Activated T-cell treated with anti-CD3 and anti-CD28 coated beads, Interleukin-2, amount 50 U/mL, for 24 hours (primary cell): Measurements from ENCODE around the gene SLC39A13.
A peak's percentile ranks its signal among the peaks of the same experiment; 100 is the strongest.
"Not testable (repeated sequence)": the region's sequence is repeated elsewhere in the genome, so short reads cannot be mapped to it uniquely, and the experiment has no call there.

Experiments used
- DNase-seq: peaks from one replicate; pipeline ENCODE4 v3.0.0-alpha.2; 2020
- H3K27ac Mint-ChIP-seq: 2 replicates; pipeline ENCODE4 v1.8.0; 2020; ENCODE audit warnings: mild to moderate bottlenecking, mixed read lengths
- H3K27me3 Mint-ChIP-seq: 2 replicates; pipeline ENCODE4 v1.8.0; 2020; ENCODE audit warnings: mixed read lengths
- H3K36me3 Mint-ChIP-seq: 2 replicates; pipeline ENCODE4 v1.8.0; 2020; ENCODE audit warnings: low read depth, mixed read lengths
- H3K4me1 Mint-ChIP-seq: 2 replicates; pipeline ENCODE4 v1.8.0; 2020; ENCODE audit warnings: low read depth, mixed read lengths
- H3K4me3 Mint-ChIP-seq: 2 replicates; pipeline ENCODE4 v1.8.0; 2020; ENCODE audit warnings: mild to moderate bottlenecking, moderate library complexity, mixed read lengths
- H3K9me3 Mint-ChIP-seq: 2 replicates; pipeline ENCODE4 v1.8.0; 2020; ENCODE audit warnings: mixed read lengths

SLC39A13 gene

GRCh38 chr11:47441421-47441820, 33.0 kb downstream of the SLC39A13 start:
- no peaks in the 10 kb centered on the region for H3K9me3 Mint-ChIP-seq
- no peaks in the 10 kb centered on the region for H3K4me1 Mint-ChIP-seq
- no peak overlapping the region for H3K27ac Mint-ChIP-seq
- H3K27me3 Mint-ChIP-seq, result no peaks in the 10 kb centered on the region
- H3K36me3 Mint-ChIP-seq, result no peaks in the 10 kb centered on the region
- no peak overlapping the region for H3K4me3 Mint-ChIP-seq
- no peak for DNase-seq

GRCh38 chr11:47442514-47442913, 34.1 kb downstream of the SLC39A13 start:
- Mint-ChIP-seq H3K36me3 (no peaks in the 10 kb centered on the region), H3K4me3 (no peak overlapping the region), H3K4me1 (no peaks in the 10 kb centered on the region), H3K9me3 (no peaks in the 10 kb centered on the region), H3K27me3 (no peaks in the 10 kb centered on the region), H3K27ac (no peak overlapping the region)
- DNase-seq, result no peak

GRCh38 chr11:47443028-47443700, 34.8 kb downstream of the SLC39A13 start:
- Mint-ChIP-seq H3K4me3 (no peak overlapping the region), H3K9me3 (no peaks in the 10 kb centered on the region), H3K27ac (no peak overlapping the region), H3K4me1 (no peaks in the 10 kb centered on the region), H3K36me3 (no peaks in the 10 kb centered on the region), H3K27me3 (no peaks in the 10 kb centered on the region)
- no peak for DNase-seq

- Mint-ChIP-seq H3K4me3 (no peak overlapping the region), H3K27me3 (no peaks in the 10 kb centered on the region), H3K4me1 (no peaks in the 10 kb centered on the region), H3K27ac (no peak overlapping the region), H3K9me3 (no peaks in the 10 kb centered on the region), H3K36me3 (no peaks in the 10 kb centered on the region)
- DNase-seq, result no peak
These were observed 35.4 kb downstream of the SLC39A13 start for GRCh38 chr11:47443817-47444216.

GRCh38 chr11:47445840-47446239, 37.5 kb downstream of the SLC39A13 start:
- Mint-ChIP-seq H3K36me3 (no peaks in the 10 kb centered on the region), H3K27ac (no peak overlapping the region), H3K9me3 (no peaks in the 10 kb centered on the region), H3K4me3 (no peak overlapping the region), H3K4me1 (no peaks in the 10 kb centered on the region), H3K27me3 (no peaks in the 10 kb centered on the region)
- DNase-seq, result no peak

GRCh38 chr11:47446833-47447232, 38.4 kb downstream of the SLC39A13 start:
- no peak for DNase-seq
- Mint-ChIP-seq H3K27ac (no peak overlapping the region), H3K27me3 (no peaks in the 10 kb centered on the region), H3K9me3 (no peaks in the 10 kb centered on the region), H3K36me3 (no peaks in the 10 kb centered on the region), H3K4me3 (no peak overlapping the region), H3K4me1 (no peaks in the 10 kb centered on the region)

- DNase-seq, result no peak
- H3K4me1 Mint-ChIP-seq, result no peaks in the 10 kb centered on the region
- H3K9me3 Mint-ChIP-seq, result no peaks in the 10 kb centered on the region
- no peaks in the 10 kb centered on the region for H3K36me3 Mint-ChIP-seq
- H3K27me3 Mint-ChIP-seq, result no peaks in the 10 kb centered on the region
- no peak overlapping the region for H3K4me3 Mint-ChIP-seq
- no peak overlapping the region for H3K27ac Mint-ChIP-seq
These were observed 39.5 kb downstream of the SLC39A13 start for GRCh38 chr11:47447906-47448305.

- DNase-seq, result no peak
- Mint-ChIP-seq H3K27ac (no peak within 1 kb of the TSS), H3K4me1 (no peaks in the 10 kb centered on the region), H3K27me3 (no peaks in the 10 kb centered on the region), H3K4me3 (no peak within 1 kb of the TSS), H3K9me3 (no peaks in the 10 kb centered on the region), H3K36me3 (no peaks in the 10 kb centered on the region)
These were observed 40.4 kb downstream of the SLC39A13 start, which contains the start of gene RAPSN for GRCh38 chr11:47448566-47449427. Gene RAPSN, minus strand, starts transcription at chr11:47449136. Its CDS starts 172 bp downstream, at chr11:47448964.

- Mint-ChIP-seq H3K36me3 (no peaks in the 10 kb centered on the region), H3K27me3 (no peaks in the 10 kb centered on the region), H3K27ac (no peak overlapping the region), H3K4me3 (no peak overlapping the region), H3K4me1 (peaks cover 4% of the 10 kb centered on the region), H3K9me3 (no peaks in the 10 kb centered on the region)
- no peak for DNase-seq
These were observed 41.2 kb downstream of the SLC39A13 start for GRCh38 chr11:47449541-47449940.

- DNase-seq, result no peak
- H3K9me3 Mint-ChIP-seq, result no peaks in the 10 kb centered on the region
- H3K4me3 Mint-ChIP-seq, result no peak overlapping the region
- H3K27ac Mint-ChIP-seq, result no peak overlapping the region
- H3K4me1 Mint-ChIP-seq, result peaks cover 7% of the 10 kb centered on the region
- H3K27me3 Mint-ChIP-seq, result no peaks in the 10 kb centered on the region
- no peaks in the 10 kb centered on the region for H3K36me3 Mint-ChIP-seq
These were observed 43.0 kb downstream of the SLC39A13 start for GRCh38 chr11:47451436-47451835.

- Mint-ChIP-seq H3K27me3 (no peaks in the 10 kb centered on the region), H3K27ac (no peak overlapping the region), H3K9me3 (no peaks in the 10 kb centered on the region), H3K4me3 (no peak overlapping the region), H3K36me3 (no peaks in the 10 kb centered on the region), H3K4me1 (peaks cover 7% of the 10 kb centered on the region)
- DNase-seq, result no peak
These were observed 43.6 kb downstream of the SLC39A13 start for GRCh38 chr11:47451990-47452389.

GRCh38 chr11:47453365-47453764, 45.0 kb downstream of the SLC39A13 start:
- Mint-ChIP-seq H3K9me3 (no peaks in the 10 kb centered on the region), H3K27me3 (no peaks in the 10 kb centered on the region), H3K27ac (no peak overlapping the region), H3K4me1 (peaks cover 7% of the 10 kb centered on the region), H3K36me3 (no peaks in the 10 kb centered on the region), H3K4me3 (no peak overlapping the region)
- no peak for DNase-seq

GRCh38 chr11:47454258-47454671, 45.9 kb downstream of the SLC39A13 start:
- not testable (repeated sequence) for H3K4me1 Mint-ChIP-seq, H3K36me3 Mint-ChIP-seq, H3K9me3 Mint-ChIP-seq, H3K27ac Mint-ChIP-seq, H3K27me3 Mint-ChIP-seq, H3K4me3 Mint-ChIP-seq
- peak; percentile 57 for DNase-seq

- H3K4me1 Mint-ChIP-seq, result peaks cover 3% of the 10 kb centered on the region
- H3K27ac Mint-ChIP-seq, result peak overlapping the region; percentile 44
- DNase-seq, result no peak
- peaks cover 43% of the 10 kb centered on the region for H3K36me3 Mint-ChIP-seq
- H3K4me3 Mint-ChIP-seq, result no peak overlapping the region
- no peaks in the 10 kb centered on the region for H3K27me3 Mint-ChIP-seq
- H3K9me3 Mint-ChIP-seq, result no peaks in the 10 kb centered on the region
These were observed 52.3 kb downstream of the SLC39A13 start for GRCh38 chr11:47460571-47461235.

- Mint-ChIP-seq H3K4me3 (no peak overlapping the region), H3K9me3 (no peaks in the 10 kb centered on the region), H3K27me3 (no peaks in the 10 kb centered on the region), H3K27ac (peak overlapping the region; percentile 77), H3K4me1 (peaks cover 3% of the 10 kb centered on the region), H3K36me3 (peaks cover 54% of the 10 kb centered on the region)
- no peak for DNase-seq
These were observed 53.5 kb downstream of the SLC39A13 start for GRCh38 chr11:47461876-47462275.
